Heart left ventricle (tissue), 16 donors: ENCODE measurements around the gene BTBD3. TPM values are rescaled to one million over a fixed set of nuclear protein-coding genes. Genes with fewer than 3 reads are reported as not detected.

Experiments
- ATAC-seq, 4 donors: fragments of 200-7000 bp; cut with Tn5 transposase; one replicate each; pipeline ENCODE4 v1.9.1; 2020 to 2022; ENCODE audit warnings: moderate library complexity in 4 of 4, mild to moderate bottlenecking in 3 of 4, moderate number of reproducible peaks in 1 of 4
- DNase-seq, 5 donors: peaks; one replicate each; pipeline ENCODE4 v3.0.0-alpha.2; 2020
- H3K27ac ChIP-seq, 12 donors: fragments of 200-600 bp; sonication (generic) in 4 of 12; one replicate each; pipeline versions ENCODE4 v1.5.0 to v1.8.0; 2016 to 2022; ENCODE audit warnings: mild to moderate bottlenecking in 2 of 12
- H3K27me3 ChIP-seq, 9 donors: fragments of 200-600 bp; sonication (generic) in 2 of 9; one replicate each; pipeline versions ENCODE4 v1.5.1 to v1.8.0; 2016 to 2022; ENCODE audit warnings: mild to moderate bottlenecking in 3 of 9
- H3K36me3 ChIP-seq, 9 donors: fragments of 200-600 bp; sonication (generic) in 2 of 9; one replicate each; pipeline versions ENCODE4 v1.5.0 to v1.8.0; 2018 to 2022; ENCODE audit warnings: mild to moderate bottlenecking in 2 of 9
- H3K4me1 ChIP-seq, 12 donors: fragments of 200-600 bp; sonication (generic) in 4 of 12; one replicate each; pipeline versions ENCODE4 v1.5.0 to v1.8.0; 2016 to 2022; ENCODE audit warnings: mild to moderate bottlenecking in 3 of 12
- H3K4me3 ChIP-seq, 12 donors: fragments of 200-600 bp; sonication (generic) in 4 of 12; one replicate each; pipeline versions ENCODE4 v1.5.0 to v1.8.0; 2017 to 2022; ENCODE audit warnings: mild to moderate bottlenecking in 9 of 12, moderate library complexity in 4 of 12
- H3K9me3 ChIP-seq, 12 donors: fragments of 200-600 bp; sonication (generic) in 4 of 12; one replicate each; pipeline versions ENCODE4 v1.5.0 to v1.8.0; 2016 to 2022; ENCODE audit warnings: mild to moderate bottlenecking in 1 of 12
- POLR2A ChIP-seq, 2 donors: fragments of 450-650 bp; IDR thresholded peaks; one replicate each; pipeline ENCODE4 v1.6.1; 2017; ENCODE audit warnings: antibody characterized with exemption in 2 of 2, mild to moderate bottlenecking in 2 of 2, moderate library complexity in 2 of 2
- WGBS, 4 donors: extraction: QIAGEN DNeasy Blood & Tissue Kit in 2 of 4; methylation state at CpG; one replicate each; pipeline versions ENCODE4 v1.1.5 to v1.1.7; 2013 to 2018; 5-methylcytosine and 5-hydroxymethylcytosine counted together
- intact Hi-C, 10 donors: fragments of 100-400 bp; cut with DNase I; formaldehyde crosslinking; loops; one replicate each; pipeline versions ENCODE4 v1.11.1 to v1.14.2; 2022
- polyA plus RNA-seq, 2 donors: library from polyadenylated mRNA; stranded (reverse); fragments of 200-250 nt; gene quantifications; one replicate each; pipeline ENCODE4 v1.2.3, GENCODE V29; 2013
- total RNA-seq, 9 donors: library from RNA; depleted of rRNA in 2 of 9; stranded (reverse); fragments of >200 nt in 2 of 9; fragmentation: NEBNext Ultra II Directional in 3 of 9; extraction: Animal tissue kit (Norgen Biotek cat#: 25700) in 3 of 9; gene quantifications; one replicate each; pipeline versions ENCODE4 v1.1.0 to v1.2.4, GENCODE V29; 2016 to 2023
- TF ChIP-seq, protein P1 (sequence below), 12 donors: fragments of 200-600 bp; sonication (generic) in 4 of 12; IDR thresholded peaks; one replicate each; pipeline versions ENCODE4 v1.5.0 to v1.8.0; 2018 to 2022; ENCODE audit warnings: antibody characterized with exemption in 12 of 12, mild to moderate bottlenecking in 5 of 12
- donor health status: ischemic (EF 13 %, LVEDD 7.1; RV severe dilation, severe dysfunction).
- donor health status: healthy with polysubstance abuse.
- donor health status: DM: no; HTN: yes; CAD: no.
- donor health status: DM: no; HTN: no; CAD: no.
- donor health status: ischemic (EF 25% LVEDD 6.9; RV normal size, moderate dysfunction).
- donor health status: ischemic (EF 25% LVEDD 5.7; RV mildly dilated, moderate dysfunction).
- donor health status: healthy.
- donor health status: DM: yes; HTN: yes; CAD: no.
- donor health status: ischemic (EF 35%, LVEDD 5.7; RV mildly dilated, moderate dysfunction).
- donor health status: nonischemic (EF 11% LVEDD 7.7; RV severe dilation, severe dysfunction).
- donor health status: DM: yes; HTN: yes; CAD: no.
- donor health status: PGD.
- donor health status: ischemic (EF 29% LVEDD 5.4; RV normal size, mild dysfunction).
- donor health status: nonischemic (EF 23%, LVEDD 6.1; RV moderate dilation, normal function).

BTBD3 gene
- total and polyA plus RNA-seq, 11 donors: 4.8 to 33.9 (median 23.9) TPM

DNA sequence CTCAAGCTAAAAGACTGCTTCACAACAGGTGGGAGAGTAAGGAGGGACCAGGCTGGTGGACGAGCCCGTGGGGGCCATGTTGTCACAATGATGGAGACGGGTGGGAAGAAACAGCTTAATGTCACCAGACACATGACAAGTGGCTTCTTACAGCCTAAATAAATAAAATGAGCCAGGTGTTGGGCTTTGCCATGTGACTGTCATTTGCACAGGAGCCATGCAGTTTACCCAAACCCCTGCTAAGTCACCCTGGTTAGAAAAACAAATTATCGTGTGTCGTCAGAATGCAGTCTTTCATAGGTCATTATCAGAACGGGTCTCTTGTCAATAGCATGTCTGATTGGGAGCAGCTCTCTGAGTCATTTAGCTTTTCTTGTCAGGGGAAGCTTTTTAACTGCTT lies 18.5 kb downstream of the BTBD3 start:
- H3K9me3 ChIP-seq: no peaks in the 10 kb centered on the region
- no peak for TF ChIP-seq POLR2A (IDR thresholded peaks at IDR 0.05)
- TF ChIP-seq, protein P1, sequence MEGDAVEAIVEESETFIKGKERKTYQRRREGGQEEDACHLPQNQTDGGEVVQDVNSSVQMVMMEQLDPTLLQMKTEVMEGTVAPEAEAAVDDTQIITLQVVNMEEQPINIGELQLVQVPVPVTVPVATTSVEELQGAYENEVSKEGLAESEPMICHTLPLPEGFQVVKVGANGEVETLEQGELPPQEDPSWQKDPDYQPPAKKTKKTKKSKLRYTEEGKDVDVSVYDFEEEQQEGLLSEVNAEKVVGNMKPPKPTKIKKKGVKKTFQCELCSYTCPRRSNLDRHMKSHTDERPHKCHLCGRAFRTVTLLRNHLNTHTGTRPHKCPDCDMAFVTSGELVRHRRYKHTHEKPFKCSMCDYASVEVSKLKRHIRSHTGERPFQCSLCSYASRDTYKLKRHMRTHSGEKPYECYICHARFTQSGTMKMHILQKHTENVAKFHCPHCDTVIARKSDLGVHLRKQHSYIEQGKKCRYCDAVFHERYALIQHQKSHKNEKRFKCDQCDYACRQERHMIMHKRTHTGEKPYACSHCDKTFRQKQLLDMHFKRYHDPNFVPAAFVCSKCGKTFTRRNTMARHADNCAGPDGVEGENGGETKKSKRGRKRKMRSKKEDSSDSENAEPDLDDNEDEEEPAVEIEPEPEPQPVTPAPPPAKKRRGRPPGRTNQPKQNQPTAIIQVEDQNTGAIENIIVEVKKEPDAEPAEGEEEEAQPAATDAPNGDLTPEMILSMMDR (IDR thresholded peaks at IDR 0.05): no peak

DNA sequence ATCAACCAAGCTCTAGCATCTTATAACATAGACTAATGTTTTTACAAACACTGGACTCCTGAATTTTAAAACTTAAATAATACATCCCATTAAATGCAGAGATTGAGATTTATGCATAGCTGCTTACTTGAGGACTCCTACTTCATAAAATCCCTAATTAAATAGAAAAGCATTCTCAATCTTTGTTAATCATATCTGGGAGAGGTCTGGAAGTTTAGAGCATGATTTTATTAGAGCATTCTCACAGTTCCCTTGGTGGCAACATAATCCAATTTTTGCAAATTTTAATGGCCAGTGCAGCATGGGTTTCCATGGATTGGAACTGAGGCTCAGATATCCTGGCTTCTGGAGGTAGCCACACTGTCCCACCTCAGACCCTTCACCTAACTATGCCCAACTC lies 19.5 kb downstream of the BTBD3 start:
- H3K27me3 ChIP-seq: no peaks in the 10 kb centered on the region
- TF ChIP-seq, protein P1 (IDR thresholded peaks at IDR 0.05): no peak
- no peak for TF ChIP-seq POLR2A (IDR thresholded peaks at IDR 0.05)
- DNase-seq: no peak
- ATAC-seq: no peak
- no peaks in the 10 kb centered on the region for H3K36me3 ChIP-seq
- H3K4me1 ChIP-seq: peaks cover 0 to 3% (median 0%) of the 10 kb centered on the region in 12 donors
- no peaks in the 10 kb centered on the region for H3K9me3 ChIP-seq
- no peak overlapping the region for H3K4me3 ChIP-seq
- intact Hi-C loops: no loop called here
- no peak overlapping the region for H3K27ac ChIP-seq

More for the DNA sequence above, 18.5 kb downstream of the BTBD3 start:
- Histone ChIP-seq H3K27me3 (no peaks in the 10 kb centered on the region), H3K4me3 (no peak overlapping the region), H3K36me3 (no peaks in the 10 kb centered on the region), H3K4me1 (peaks cover 0 to 3% (median 0%) of the 10 kb centered on the region in 12 donors), H3K27ac (no peak overlapping the region)
- intact Hi-C loops: no loop called here
- DNase-seq (no peak), ATAC-seq (no peak)
- WGBS, 4 donors: 67 to 73% (median 70%) methylated on average over 6 of the region's 6 CpGs

DNA sequence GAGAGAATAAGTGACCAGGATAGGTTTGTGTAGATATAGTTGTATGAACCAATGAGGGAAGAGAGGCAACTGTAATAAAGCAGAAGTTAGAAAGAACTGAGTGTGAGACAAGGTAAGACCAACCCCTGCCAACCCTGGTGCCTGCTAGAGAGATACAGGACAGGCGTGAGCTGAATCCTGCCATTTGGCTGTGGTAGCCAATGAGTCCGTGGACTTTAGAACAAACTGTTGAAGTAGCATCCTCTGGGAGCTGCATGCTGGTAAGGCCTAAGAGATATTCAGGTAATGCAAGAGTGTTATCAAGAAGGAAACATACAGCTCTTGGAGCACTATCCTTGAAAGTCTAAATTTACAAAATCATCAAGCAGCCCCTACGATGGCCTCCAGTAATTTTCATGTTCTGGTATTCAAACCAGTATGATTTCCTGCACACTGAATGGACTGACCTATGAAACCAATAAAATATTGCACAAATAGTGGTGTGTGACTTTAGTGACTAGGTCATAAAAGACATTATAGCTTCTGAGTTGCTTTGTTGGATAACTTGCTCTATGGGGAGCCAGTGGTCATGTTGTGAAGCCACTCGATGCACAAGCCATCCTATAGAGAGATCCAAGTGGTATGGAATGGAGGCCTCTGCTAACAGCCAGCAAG lies 24.0 kb downstream of the BTBD3 start:
- Histone ChIP-seq H3K4me3 (no peak overlapping the region), H3K27me3 (no peaks in the 10 kb centered on the region), H3K36me3 (no peaks in the 10 kb centered on the region), H3K27ac (no peak overlapping the region), H3K9me3 (no peaks in the 10 kb centered on the region), H3K4me1 (no peaks in the 10 kb centered on the region)
- ATAC-seq (no peak), DNase-seq (no peak)
- no peak for TF ChIP-seq POLR2A (IDR thresholded peaks at IDR 0.05)
- TF ChIP-seq, protein P1 (IDR thresholded peaks at IDR 0.05): no peak
- WGBS, 4 donors: 95 to 97% (median 96%) methylated on average over 4 of the region's 4 CpGs
- intact Hi-C loops: no loop called here

DNA sequence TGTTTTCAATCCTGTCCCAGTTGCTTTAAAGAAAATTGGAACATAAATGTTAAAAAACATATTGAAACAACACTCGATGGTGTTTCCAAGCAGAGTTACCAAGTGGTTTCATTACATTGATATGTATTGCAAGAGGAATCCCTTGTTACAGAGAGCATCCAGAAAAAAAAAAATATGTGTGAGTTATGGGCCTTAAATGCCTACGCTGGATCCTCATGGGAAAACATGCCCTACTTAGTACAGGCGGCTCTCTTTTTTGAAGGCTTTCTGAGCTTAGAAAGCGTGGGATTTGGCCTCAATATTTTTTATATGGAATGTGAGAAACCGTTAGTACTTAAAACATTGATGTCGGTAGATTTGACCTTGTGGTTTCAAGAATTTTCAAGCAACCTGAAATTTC lies 26.1 kb downstream of the BTBD3 start:
- intact Hi-C loops: no loop called here

More for the DNA sequence above, 26.1 kb downstream of the BTBD3 start:
- WGBS, 4 donors: 90 to 97% (median 95%) methylated on average over 6 of the region's 6 CpGs
- no peaks in the 10 kb centered on the region for H3K27me3 ChIP-seq
- no peaks in the 10 kb centered on the region for H3K36me3 ChIP-seq
- TF ChIP-seq, protein P1 (IDR thresholded peaks at IDR 0.05): no peak
- TF ChIP-seq POLR2A (IDR thresholded peaks at IDR 0.05): no peak
- DNase-seq (no peak), ATAC-seq (no peak)
- H3K9me3 ChIP-seq: no peaks in the 10 kb centered on the region
- H3K4me3 ChIP-seq: no peak overlapping the region
- no peak overlapping the region for H3K27ac ChIP-seq
- no peaks in the 10 kb centered on the region for H3K4me1 ChIP-seq
